K562 (cell line): ENCODE data around the gene HDAC9. TPM values are rescaled to one million over a fixed set of nuclear protein-coding genes. Genes with fewer than 3 reads are reported as not detected.
A peak's percentile ranks its signal among the peaks of the same experiment; 100 is the strongest.

ENCODE experiments used
- ATAC-seq: fragments of 200-7000 bp; cut with Tn5 transposase; 3 replicates; pipeline ENCODE4 v1.9.1; 2020; ENCODE audit warnings: moderate library complexity
- BruUV-seq: library from RNA; stranded (reverse); fragments of 400-500 nt; replicated peaks from 2 replicates; lab custom pipeline; 2021; lab: Mats Ljungman, UMichigan
- CTCF ChIA-PET: fragments of 300-600 bp; formaldehyde crosslinking; extraction: SDS; loops from one replicate; lab custom pipeline; 2021; ENCODE audit warnings: low intra/inter-chr PET ratio; lab: Yijun Ruan, JAX
- POLR2A ChIA-PET: fragments of 300-600, 350-650 bp; sonication (Branson Sonifier 250); formaldehyde crosslinking; extraction: SDS; loops from one replicate; lab custom pipeline; 2021; ENCODE audit warnings: antibody characterized with exemption, inconsistent platforms; lab: Yijun Ruan, JAX
- DNase-seq, 4 experiments: peaks; one replicate each; pipeline versions ENCODE4 v3.0.0 to v3.0.0-alpha.2; 2011 to 2018; ENCODE audit warnings: low spot score in 3 of 4, mixed read lengths in 3 of 4; ENCODE audit errors: extremely low read depth in 1 of 4
- FAIRE-seq: peaks from 2 replicates; lab custom pipeline; 2011; peaks lifted over from hg19 to GRCh38; lab: Jason Lieb, UNC
- H2AFZ ChIP-seq: 2 replicates; pipeline ENCODE4 v1.6.0; 2011; ENCODE audit warnings: low read depth, low read length, control low read depth, inconsistent platforms
- H3K27ac ChIP-seq: fragments of 200-600 bp; 3 replicates; pipeline ENCODE4 v1.8.0; 2011; ENCODE audit warnings: low read depth, mild to moderate bottlenecking, control low read depth, inconsistent platforms, low read length, moderate library complexity, mixed read lengths; ENCODE audit errors: extremely low read depth
- H3K27me3 ChIP-seq, 2 experiments: fragments of 300-600 bp in 1 of 2; 2 replicates in 1 of 2; 3 replicates in 1 of 2; pipeline versions ENCODE4 v1.6.0 to v1.8.0; 2011; ENCODE audit warnings: inconsistent platforms in 2 of 2, low read length in 2 of 2, mild to moderate bottlenecking in 1 of 2, mixed read lengths in 1 of 2, moderate library complexity in 1 of 2; ENCODE audit not compliant: control insufficient read depth in 2 of 2, insufficient read depth in 2 of 2
- H3K36me3 ChIP-seq: fragments of 300-600 bp; 3 replicates; pipeline ENCODE4 v1.8.0; 2011; ENCODE audit warnings: mild to moderate bottlenecking, low read length, inconsistent platforms; ENCODE audit not compliant: control insufficient read depth, insufficient read depth
- H3K4me1 ChIP-seq, 2 experiments: fragments of 200-600 bp in 1 of 2; replicated peaks in 1 of 2; 2 replicates in 1 of 2; 3 replicates in 1 of 2; pipeline versions ENCODE4 v1.5.1 to v1.8.0; 2011; ENCODE audit warnings: inconsistent platforms in 2 of 2, low read length in 2 of 2, mild to moderate bottlenecking in 1 of 2, mixed read lengths in 1 of 2, moderate library complexity in 1 of 2; ENCODE audit not compliant: control insufficient read depth in 2 of 2, insufficient read depth in 2 of 2
- H3K4me2 ChIP-seq: 2 replicates; pipeline ENCODE4 v1.6.1; 2011; ENCODE audit warnings: low read length, control low read depth, inconsistent platforms, mixed read lengths; ENCODE audit not compliant: insufficient read depth
- H3K4me3 ChIP-seq: fragments of 200-600 bp; sonication (generic), shearing (Covaris generic); 2 replicates; pipeline ENCODE4 v1.5.1; 2016; ENCODE audit warnings: control low read depth, inconsistent platforms
- H3K79me2 ChIP-seq: fragments of 200-600 bp; 3 replicates; pipeline ENCODE4 v1.8.0; 2011; ENCODE audit warnings: low read length, inconsistent platforms; ENCODE audit not compliant: control insufficient read depth, insufficient read depth
- H3K9ac ChIP-seq, 2 experiments: 2 replicates each; pipeline versions ENCODE4 v1.6.0 to v1.6.1; 2011; ENCODE audit warnings: low read depth in 2 of 2, low read length in 2 of 2, control low read depth in 1 of 2, inconsistent platforms in 1 of 2, mild to moderate bottlenecking in 1 of 2, mixed read lengths in 1 of 2; ENCODE audit not compliant: insufficient read depth in 1 of 2
- H3K9me1 ChIP-seq: one replicate; pipeline ENCODE4 v1.6.0; 2011; ENCODE audit warnings: inconsistent platforms, mild to moderate bottlenecking, low read length, moderate library complexity; ENCODE audit not compliant: control insufficient read depth, insufficient read depth
- H3K9me3 ChIP-seq: replicated peaks from 2 replicates; pipeline ENCODE4 v1.5.1; 2011; ENCODE audit warnings: low read depth, low read length, inconsistent platforms; ENCODE audit not compliant: control insufficient read depth, insufficient read depth
- H4K20me1 ChIP-seq: replicated peaks from 2 replicates; pipeline ENCODE4 v1.6.1; 2011; ENCODE audit warnings: low read length, inconsistent platforms, mixed read lengths; ENCODE audit not compliant: control insufficient read depth, insufficient read depth
- HMG20A ChIP-seq: fragments of 450-650 bp; formaldehyde crosslinking; conservative IDR thresholded peaks from 2 replicates; pipeline ENCODE4 v1.4.0; 2020; ENCODE audit warnings: mild to moderate bottlenecking, mixed read lengths
- KDM1A ChIP-seq, 2 experiments: fragments of 450-650 bp; IDR thresholded peaks; 2 replicates each; pipeline ENCODE4 v1.6.1; 2016; ENCODE audit warnings: mild to moderate bottlenecking in 2 of 2
- RAD21 ChIP-seq, 2 experiments: fragments of 250-450 bp in 1 of 2; fragments of 450-650 bp in 1 of 2; sonication (Bioruptor Pico) in 1 of 2; formaldehyde crosslinking in 1 of 2; IDR thresholded peaks in 1 of 2; conservative IDR thresholded peaks in 1 of 2; 2 replicates each; pipeline versions ENCODE4 v1.4.0 to v1.8.0; 2020 to 2022; ENCODE audit warnings: mild to moderate bottlenecking in 2 of 2, moderate library complexity in 1 of 2
- SPI1 ChIP-seq: IDR thresholded peaks from 2 replicates; pipeline ENCODE4 v1.6.1; 2011; ENCODE audit warnings: low read depth, low read length, control low read depth, borderline replicate concordance
- WGBS: fragments of 100-300 bp; shearing (Covaris generic); methylation state at CpG from one replicate; pipeline ENCODE4 v1.1.6; 2016; ENCODE audit warnings: low coverage, mixed read lengths; ENCODE audit not compliant: insufficient coverage; ENCODE audit errors: missing lambda C conversion rate; 5-methylcytosine and 5-hydroxymethylcytosine counted together
- in situ Hi-C: fragments of 300-500 bp; cut with MboI; formaldehyde crosslinking; loops from 4 replicates; pipeline ENCODE4 v1.15.0; 2018; ENCODE audit warnings: inconsistent platforms, mixed read lengths
- intact Hi-C: fragments of 100-400 bp; cut with micrococcal nuclease; formaldehyde crosslinking; loops from 2 replicates; pipeline ENCODE4 v1.14.2; 2022
- polyA plus RNA-seq, 8 experiments: library from polyadenylated mRNA; depleted of rRNA in 4 of 8; stranded (reverse) in 5 of 8; unstranded in 3 of 8; fragments of >200 nt; fragmentation: Nextera tagmentation in 2 of 8; fragmentation: Illumina TruSeq in 1 of 8; extraction: Ambion mirVana in 2 of 8; extraction: Trizol in 1 of 8; gene quantifications; 2 replicates each; pipeline versions ENCODE4 v1.2.1 to v1.2.3, GENCODE V29; 2011 to 2014; ENCODE audit warnings: inconsistent platforms in 1 of 8, missing spikeins in 1 of 8
- total RNA-seq, 7 experiments: library from RNA; depleted of rRNA in 6 of 7; stranded (reverse); fragments of >200 nt in 6 of 7; fragmentation: Illumina TruSeq in 2 of 7; extraction: Trizol in 2 of 7; gene quantifications; 2 replicates each; pipeline versions ENCODE4 v1.2.1 to v1.2.3, GENCODE V29; 2011 to 2021; ENCODE audit warnings: low replicate concordance in 1 of 7
- TF ChIP-seq, protein P1 (sequence below), 2 experiments: fragments of 450-650 bp in 1 of 2; sonication (generic) in 1 of 2; formaldehyde crosslinking in 1 of 2; IDR thresholded peaks; 2 replicates each; pipeline versions ENCODE4 v1.7.1 to v1.9.0; 2016 to 2022; ENCODE audit warnings: inconsistent platforms in 1 of 2, mild to moderate bottlenecking in 1 of 2, missing genetic modification reagents in 1 of 2

HDAC9 gene
- total and polyA plus RNA-seq, 9 of the 15 experiments (the other 6 are each of a cell fraction or from before 2014, with no cell fraction given), result 0.08 to 0.91 (median 0.33) TPM

DNA sequence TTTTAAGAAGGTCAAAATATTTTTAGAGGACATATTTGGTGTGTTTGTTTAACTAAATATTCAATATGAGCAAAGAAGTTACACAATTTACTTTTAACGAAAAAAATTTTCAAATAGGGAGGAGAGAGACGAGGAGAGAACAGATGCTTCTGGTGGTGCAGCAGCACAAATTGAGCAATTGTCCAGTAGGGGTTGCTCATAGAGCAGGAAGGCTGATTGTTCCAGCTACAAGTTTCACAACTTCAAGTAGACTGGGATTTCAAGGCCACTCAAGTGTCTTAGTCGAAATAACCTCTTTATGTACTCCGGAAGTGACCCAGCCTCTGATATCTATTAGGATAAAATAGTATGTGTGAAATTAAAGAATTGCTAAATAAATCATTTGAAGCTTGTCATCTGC lies 197.9 kb downstream of the HDAC9 start:
- ChIA-PET CTCF (no interaction called here), POLR2A (no interaction called here)
- peak in 1 of 2 experiments; percentile 35; a peak in 1 of 4 replicates for TF ChIP-seq RAD21 (CRISPR knock-in tag; conservative IDR thresholded peaks at IDR 0.05 in 1 of 2, IDR thresholded peaks at IDR 0.05 in 1 of 2)
- no peak for TF ChIP-seq SPI1
- Histone ChIP-seq H3K4me3 (no peak overlapping the region), H3K4me2 (no peak overlapping the region), H3K27me3 (no peaks in the 10 kb centered on the region), H3K36me3 (no peaks in the 10 kb centered on the region), H3K4me1 (no peaks in the 10 kb centered on the region), H3K9me3 (no peaks in the 10 kb centered on the region), H4K20me1 (no peaks in the 10 kb centered on the region), H3K9ac (no peak overlapping the region), H3K27ac (no peak overlapping the region), H3K9me1 (no peaks in the 10 kb centered on the region), H3K79me2 (no peaks in the 10 kb centered on the region), H2AFZ (no peak overlapping the region)
- no TSS peak for BruUV-seq
- 3% methylated on average over 4 of the region's 4 CpGs for WGBS
- no peak for ATAC-seq
- peak in 1 of 4 experiments; percentile 2 for DNase-seq
- FAIRE-seq, result no peak
- in situ Hi-C loops, result no loop called here
- intact Hi-C loops, result loop anchor here (2.0 kb wide), 1 partner anchor 21 kb away; no protein-coding TSS in a partner anchor

DNA sequence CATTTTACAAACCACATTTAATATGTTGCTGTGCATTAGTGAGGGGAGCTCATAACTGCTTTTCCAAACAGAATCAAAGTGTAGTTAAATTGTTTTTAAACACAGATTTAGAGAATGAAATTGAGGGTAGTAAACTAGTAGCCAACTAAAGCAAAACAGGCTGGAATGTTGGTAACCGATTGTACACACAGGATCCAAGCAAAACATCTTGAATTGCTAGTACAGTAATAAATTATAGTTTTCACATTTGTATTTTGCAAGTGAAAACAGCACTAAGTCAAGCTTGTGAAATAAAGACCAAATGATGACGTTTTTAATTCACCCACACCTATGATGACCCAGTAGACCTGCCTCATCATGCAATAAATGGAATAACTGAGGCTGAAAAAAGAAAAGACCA lies 198.3 kb downstream of the HDAC9 start:
- no peaks in the 10 kb centered on the region for H3K79me2 ChIP-seq
- ChIA-PET POLR2A (no interaction called here), CTCF (no interaction called here)
- no peak overlapping the region for H3K4me2 ChIP-seq
- H2AFZ ChIP-seq, result no peak overlapping the region
- ATAC-seq (no peak), DNase-seq (no peak), FAIRE-seq (no peak)
- BruUV-seq, result no TSS peak
- no peaks in the 10 kb centered on the region for H3K36me3 ChIP-seq
- H3K9me3 ChIP-seq, result no peaks in the 10 kb centered on the region
- no peak overlapping the region for H3K27ac ChIP-seq
- H3K9ac ChIP-seq, result no peak overlapping the region
- no peak overlapping the region for H3K4me3 ChIP-seq
- H3K4me1 ChIP-seq, result no peaks in the 10 kb centered on the region
- no peaks in the 10 kb centered on the region for H3K27me3 ChIP-seq
- no peaks in the 10 kb centered on the region for H4K20me1 ChIP-seq
- H3K9me1 ChIP-seq, result no peaks in the 10 kb centered on the region
- WGBS, result 2% methylated on average over 2 of the region's 2 CpGs
- in situ Hi-C loops, result no loop called here
- intact Hi-C loops, result loop anchor here (2.0 kb wide), 1 partner anchor 21 kb away; no protein-coding TSS in a partner anchor
- TF ChIP-seq, protein P1, sequence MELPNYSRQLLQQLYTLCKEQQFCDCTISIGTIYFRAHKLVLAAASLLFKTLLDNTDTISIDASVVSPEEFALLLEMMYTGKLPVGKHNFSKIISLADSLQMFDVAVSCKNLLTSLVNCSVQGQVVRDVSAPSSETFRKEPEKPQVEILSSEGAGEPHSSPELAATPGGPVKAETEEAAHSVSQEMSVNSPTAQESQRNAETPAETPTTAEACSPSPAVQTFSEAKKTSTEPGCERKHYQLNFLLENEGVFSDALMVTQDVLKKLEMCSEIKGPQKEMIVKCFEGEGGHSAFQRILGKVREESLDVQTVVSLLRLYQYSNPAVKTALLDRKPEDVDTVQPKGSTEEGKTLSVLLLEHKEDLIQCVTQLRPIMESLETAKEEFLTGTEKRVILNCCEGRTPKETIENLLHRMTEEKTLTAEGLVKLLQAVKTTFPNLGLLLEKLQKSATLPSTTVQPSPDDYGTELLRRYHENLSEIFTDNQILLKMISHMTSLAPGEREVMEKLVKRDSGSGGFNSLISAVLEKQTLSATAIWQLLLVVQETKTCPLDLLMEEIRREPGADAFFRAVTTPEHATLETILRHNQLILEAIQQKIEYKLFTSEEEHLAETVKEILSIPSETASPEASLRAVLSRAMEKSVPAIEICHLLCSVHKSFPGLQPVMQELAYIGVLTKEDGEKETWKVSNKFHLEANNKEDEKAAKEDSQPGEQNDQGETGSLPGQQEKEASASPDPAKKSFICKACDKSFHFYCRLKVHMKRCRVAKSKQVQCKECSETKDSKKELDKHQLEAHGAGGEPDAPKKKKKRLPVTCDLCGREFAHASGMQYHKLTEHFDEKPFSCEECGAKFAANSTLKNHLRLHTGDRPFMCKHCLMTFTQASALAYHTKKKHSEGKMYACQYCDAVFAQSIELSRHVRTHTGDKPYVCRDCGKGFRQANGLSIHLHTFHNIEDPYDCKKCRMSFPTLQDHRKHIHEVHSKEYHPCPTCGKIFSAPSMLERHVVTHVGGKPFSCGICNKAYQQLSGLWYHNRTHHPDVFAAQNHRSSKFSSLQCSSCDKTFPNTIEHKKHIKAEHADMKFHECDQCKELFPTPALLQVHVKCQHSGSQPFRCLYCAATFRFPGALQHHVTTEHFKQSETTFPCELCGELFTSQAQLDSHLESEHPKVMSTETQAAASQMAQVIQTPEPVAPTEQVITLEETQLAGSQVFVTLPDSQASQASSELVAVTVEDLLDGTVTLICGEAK (IDR thresholded peaks at IDR 0.05), result no peak
- TF ChIP-seq, protein P1 (CRISPR knock-in tag; IDR thresholded peaks at IDR 0.05), result no peak
- TF ChIP-seq HMG20A (CRISPR knock-in tag) (no peak), KDM1A (IDR thresholded peaks at IDR 0.05) (no peak)
